GM12865 (cell line): ENCODE results near the gene SLC22A31.

Source experiments
- DNase-seq: peaks from one replicate; pipeline ENCODE4 v3.0.0; 2010; ENCODE audit warnings: low read depth
- H3K4me3 ChIP-seq: 2 replicates; pipeline ENCODE4 v1.5.1; 2011; ENCODE audit warnings: mild to moderate bottlenecking, low read depth, low read length, control low read depth
- CTCF ChIP-seq: IDR thresholded peaks from 2 replicates; pipeline ENCODE4 v1.5.1; 2011; ENCODE audit warnings: low read length, control low read depth, low read depth, inconsistent platforms; ENCODE audit not compliant: insufficient read depth; ENCODE audit errors: missing control alignments

The SLC22A31 gene

GRCh38 chr16:89171216-89172170 is 28.8 kb downstream of the SLC22A31 start, which contains the start of gene CDH15:
Gene CDH15, plus strand, starts transcription at chr16:89171748. Its CDS starts 84 bp downstream, at chr16:89171832.
- no peak for TF ChIP-seq CTCF
- DNase-seq, result peak; percentile 98
- H3K4me3 ChIP-seq, result peak within 1 kb of the TSS; percentile 29

GRCh38 chr16:89170346-89171215 is 29.8 kb downstream of the SLC22A31 start:
- no peak for TF ChIP-seq CTCF
- H3K4me3 ChIP-seq, result peak overlapping the region; percentile 29
- DNase-seq, result no peak

- no peak overlapping the region for H3K4me3 ChIP-seq
- TF ChIP-seq CTCF, result no peak
- no peak for DNase-seq
Measured at GRCh38 chr16:89169778-89170177, 30.6 kb downstream of the SLC22A31 start.

- H3K4me3 ChIP-seq, result no peak overlapping the region
- TF ChIP-seq CTCF, result no peak
- no peak for DNase-seq
Measured at GRCh38 chr16:89168381-89169189, 31.8 kb downstream of the SLC22A31 start.

- H3K4me3 ChIP-seq, result no peak overlapping the region
- peak; percentile 91 for TF ChIP-seq CTCF
- DNase-seq, result peak; percentile 82
Measured at GRCh38 chr16:89167425-89167941, 32.9 kb downstream of the SLC22A31 start.
